Smooth muscle cell (in vitro differentiated cells): Measurements from ENCODE around the gene DDIT4. TPM values are rescaled to one million over a fixed set of nuclear protein-coding genes. Genes with fewer than 3 reads are reported as not detected.
"Not testable (repeated sequence)": the region's sequence is repeated elsewhere in the genome, so short reads cannot be mapped to it uniquely, and the experiment has no call there.

Source experiments
- DNase-seq: peaks from one replicate; lab custom pipeline; 2025; ENCODE audit not compliant: unreplicated experiment; lab: John Stamatoyannopoulos, UW
- H2AFZ ChIP-seq: fragments of 200-600 bp; sonication (generic); 2 replicates; pipeline ENCODE4 v1.6.0; 2016; ENCODE audit warnings: antibody characterized with exemption, low read depth, mild to moderate bottlenecking
- H3F3A ChIP-seq: fragments of 200-600 bp; sonication (generic); 2 replicates; pipeline ENCODE4 v1.6.0; 2017; ENCODE audit warnings: antibody characterized with exemption, low read depth
- H3K27ac ChIP-seq: fragments of 200-600 bp; sonication (generic); 2 replicates; pipeline ENCODE4 v1.5.1; 2016; ENCODE audit warnings: low read depth, mild to moderate bottlenecking
- H3K27me3 ChIP-seq: fragments of 200-600 bp; sonication (generic); 2 replicates; pipeline ENCODE4 v1.6.1; 2016; ENCODE audit warnings: low read depth, mild to moderate bottlenecking
- H3K36me3 ChIP-seq: fragments of 200-600 bp; sonication (generic); 2 replicates; pipeline ENCODE4 v1.5.1; 2016; ENCODE audit warnings: low read depth
- H3K4me1 ChIP-seq: fragments of 200-600 bp; sonication (generic); 2 replicates; pipeline ENCODE4 v1.5.1; 2016; ENCODE audit warnings: low read depth
- H3K4me2 ChIP-seq: fragments of 200-600 bp; sonication (generic); 2 replicates; pipeline ENCODE4 v1.6.0; 2016; ENCODE audit warnings: mild to moderate bottlenecking
- H3K4me3 ChIP-seq: fragments of 200-600 bp; sonication (generic); 2 replicates; pipeline ENCODE4 v1.5.1; 2016; ENCODE audit warnings: mild to moderate bottlenecking
- H3K79me2 ChIP-seq: fragments of 200-600 bp; sonication (generic); 2 replicates; pipeline ENCODE4 v1.6.0; 2016; ENCODE audit warnings: low read depth, mild to moderate bottlenecking
- H3K9ac ChIP-seq: fragments of 200-600 bp; sonication (generic); 2 replicates; pipeline ENCODE4 v1.6.0; 2016; ENCODE audit warnings: low read depth
- H3K9me3 ChIP-seq: fragments of 200-600 bp; sonication (generic); replicated peaks from 2 replicates; pipeline ENCODE4 v1.5.1; 2016; ENCODE audit warnings: low read depth
- H4K20me1 ChIP-seq: fragments of 200-600 bp; sonication (generic); 2 replicates; pipeline ENCODE4 v1.6.0; 2016; ENCODE audit warnings: low read depth
- CTCF ChIP-seq: fragments of 200-600 bp; sonication (generic); IDR thresholded peaks from 2 replicates; pipeline ENCODE4 v1.5.1; 2017; ENCODE audit warnings: borderline replicate concordance, mild to moderate bottlenecking, antibody characterized with exemption; ENCODE audit not compliant: insufficient read depth, poor library complexity, severe bottlenecking
- WGBS: methylation state at CpG from one replicate; pipeline ENCODE4 v1.1.7; 2016; ENCODE audit warnings: low lambda C conversion rate; 5-methylcytosine and 5-hydroxymethylcytosine counted together
- polyA plus RNA-seq: library from polyadenylated mRNA; unstranded; fragments of >200 nt; fragmentation: Nextera tagmentation; extraction: Ambion mirVana; gene quantifications from 2 replicates; pipeline ENCODE4 v1.2.1, GENCODE V29; 2016
- total RNA-seq: library from RNA; depleted of rRNA; stranded (reverse); fragments of >200 nt; gene quantifications from 2 replicates; pipeline ENCODE4 v1.2.3, GENCODE V29; 2014

Gene DDIT4
- total and polyA plus RNA-seq, 2 experiments from 2014 or later = 198 to 248 TPM

GRCh38 chr10:72265508-72265907 is 8.2 kb upstream of the DDIT4 start:
- no peak for DNase-seq
- 68% methylated on average over 6 of the region's 6 CpGs for WGBS
- TF ChIP-seq CTCF = no peak
- peaks cover 16% of the 10 kb centered on the region for H3F3A ChIP-seq
- peaks cover 39% of the 10 kb centered on the region for H3K4me1 ChIP-seq
- H3K4me3 ChIP-seq = no peak overlapping the region
- H3K36me3 ChIP-seq = no peaks in the 10 kb centered on the region
- H3K9ac ChIP-seq = no peak overlapping the region
- no peaks in the 10 kb centered on the region for H3K79me2 ChIP-seq
- peak overlapping the region; percentile 64 for H2AFZ ChIP-seq
- no peaks in the 10 kb centered on the region for H4K20me1 ChIP-seq
- H3K27ac ChIP-seq = peak overlapping the region; percentile 1
- H3K27me3 ChIP-seq = no peaks in the 10 kb centered on the region
- no peak overlapping the region for H3K4me2 ChIP-seq
- H3K9me3 ChIP-seq = no peaks in the 10 kb centered on the region

GRCh38 chr10:72265990-72266865 is 7.5 kb upstream of the DDIT4 start:
- Histone ChIP-seq H3K27ac (peak overlapping the region; percentile 1), H4K20me1 (no peaks in the 10 kb centered on the region), H3K36me3 (no peaks in the 10 kb centered on the region), H3K4me2 (no peak overlapping the region), H3K9ac (no peak overlapping the region), H3K4me1 (peaks cover 43% of the 10 kb centered on the region), H3K79me2 (no peaks in the 10 kb centered on the region), H3F3A (peaks cover 16% of the 10 kb centered on the region), H3K4me3 (no peak overlapping the region), H3K27me3 (no peaks in the 10 kb centered on the region), H3K9me3 (no peaks in the 10 kb centered on the region), H2AFZ (peak overlapping the region; percentile 64)
- WGBS = 93% methylated on average over 11 of the region's 11 CpGs
- no peak for DNase-seq
- no peak for TF ChIP-seq CTCF

GRCh38 chr10:72267381-72267780 is 6.3 kb upstream of the DDIT4 start:
- Histone ChIP-seq H3K36me3 (no peaks in the 10 kb centered on the region), H4K20me1 (no peaks in the 10 kb centered on the region), H3K4me3 (no peak overlapping the region), H3K4me1 (peaks cover 39% of the 10 kb centered on the region), H3F3A (peaks cover 11% of the 10 kb centered on the region), H3K4me2 (no peak overlapping the region), H3K79me2 (no peaks in the 10 kb centered on the region), H3K9me3 (no peaks in the 10 kb centered on the region), H3K27me3 (no peaks in the 10 kb centered on the region), H2AFZ (no peak overlapping the region), H3K27ac (peak overlapping the region; percentile 38), H3K9ac (no peak overlapping the region)
- DNase-seq = no peak
- TF ChIP-seq CTCF = no peak
- WGBS = 40% methylated on average over 6 of the region's 6 CpGs

GRCh38 chr10:72267819-72268399 is 5.8 kb upstream of the DDIT4 start:
- Histone ChIP-seq H3K36me3 (no peaks in the 10 kb centered on the region), H4K20me1 (no peaks in the 10 kb centered on the region), H3K27ac (peak overlapping the region; percentile 38), H3K4me2 (no peak overlapping the region), H3F3A (peaks cover 13% of the 10 kb centered on the region), H3K9me3 (no peaks in the 10 kb centered on the region), H2AFZ (no peak overlapping the region), H3K27me3 (no peaks in the 10 kb centered on the region), H3K4me1 (peaks cover 43% of the 10 kb centered on the region), H3K9ac (no peak overlapping the region), H3K4me3 (no peak overlapping the region), H3K79me2 (no peaks in the 10 kb centered on the region)
- no peak for DNase-seq
- no peak for TF ChIP-seq CTCF
- 63% methylated on average over 15 of the region's 15 CpGs for WGBS

GRCh38 chr10:72268475-72269200 is 5.1 kb upstream of the DDIT4 start:
- not testable (repeated sequence) for H2AFZ ChIP-seq, H3K4me2 ChIP-seq, H3K27ac ChIP-seq, H3K27me3 ChIP-seq, H3K79me2 ChIP-seq, H3K9ac ChIP-seq, H3K4me3 ChIP-seq, H4K20me1 ChIP-seq, DNase-seq, H3K36me3 ChIP-seq, H3K9me3 ChIP-seq
- 98% methylated on average over 5 of the region's 5 CpGs for WGBS
- Histone ChIP-seq H3F3A (peaks cover 13% of the 10 kb centered on the region), H3K4me1 (peaks cover 40% of the 10 kb centered on the region)
